Left colon (tissue), 2 donors: ENCODE data around the gene SDCCAG8. TPM values are rescaled to one million over a fixed set of nuclear protein-coding genes. Genes with fewer than 3 reads are reported as not detected.

Experiments used
- ATAC-seq: fragments of 200-7000 bp; cut with Tn5 transposase; one replicate; pipeline ENCODE4 v1.9.1; 2020; ENCODE audit warnings: mild to moderate bottlenecking, moderate library complexity
- DNase-seq, 2 donors: peaks; one replicate each; pipeline ENCODE4 v3.0.0-alpha.2; 2020
- intact Hi-C, 2 donors: fragments of 100-400 bp; cut with DNase I in 1 of 2; cut with micrococcal nuclease in 1 of 2; formaldehyde crosslinking; loops; one replicate each; pipeline versions ENCODE4 v1.11.2 to v1.14.0; 2022; cut with DNase I, micrococcal nuclease
- total RNA-seq, 2 donors: library from RNA; stranded (reverse); fragmentation: NEBNext Ultra II Directional; extraction: Animal tissue kit (Norgen Biotek cat#: 25700); gene quantifications; one replicate each; pipeline ENCODE4 v1.2.1, GENCODE V29; 2021
- donor health status: DM: no; HTN: no; CAD: no.
- donor health status: DM: yes; HTN: yes; CAD: no.

Gene SDCCAG8
- total RNA-seq, 2 donors from 2014 or later = 21.9 to 28.7 TPM

GRCh38 chr1:243431591-243431990 lies 175.8 kb downstream of the SDCCAG8 start:
- ATAC-seq = no peak
- intact Hi-C loops = no loop called here
- no peak for DNase-seq

DNA sequence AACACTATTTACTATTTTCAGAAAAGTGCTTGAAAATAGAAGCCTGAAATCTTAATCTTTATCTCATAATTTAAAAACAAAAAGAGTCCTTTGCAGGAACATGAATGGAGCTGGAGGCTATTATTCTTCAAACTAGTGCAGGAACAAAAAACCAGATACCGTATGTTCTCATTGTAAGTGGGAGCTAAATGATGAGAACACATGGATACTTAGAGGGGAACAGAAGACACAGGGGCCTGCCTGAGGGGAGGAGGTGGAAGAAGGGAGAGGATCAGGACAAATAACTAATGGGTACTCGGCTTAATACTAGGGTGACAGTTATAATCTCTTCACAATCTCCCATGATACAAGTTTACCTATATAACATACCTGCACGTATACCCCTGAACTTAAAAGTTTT lies 176.3 kb downstream of the SDCCAG8 start:
- DNase-seq (no peak), ATAC-seq (no peak)
- intact Hi-C loops = no loop called here

- no peak for ATAC-seq
- intact Hi-C loops = no loop called here
- DNase-seq = no peak
Observed at GRCh38 chr1:243433737-243434370, 178.0 kb downstream of the SDCCAG8 start.

DNA sequence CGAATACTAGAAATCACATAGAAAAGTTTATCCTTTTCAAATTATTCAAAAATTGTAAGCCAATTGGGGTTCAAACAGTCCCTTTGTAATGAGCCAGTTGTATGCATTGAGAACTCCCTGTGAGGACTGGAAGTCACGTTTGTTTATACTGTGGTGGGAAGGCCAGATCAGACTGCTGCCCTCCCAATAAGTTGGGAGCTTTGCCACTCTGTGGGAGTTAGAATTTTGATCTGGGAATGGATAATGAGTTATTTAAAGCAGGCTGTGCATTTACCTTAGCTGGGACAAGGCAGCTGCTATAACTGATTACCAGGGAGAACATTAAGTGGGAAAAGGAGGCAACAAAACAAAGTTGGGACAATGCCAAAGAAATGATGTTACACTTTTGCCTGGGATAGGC lies 178.8 kb downstream of the SDCCAG8 start:
- ATAC-seq (no peak), DNase-seq (no peak)
- intact Hi-C loops = no loop called here

DNA sequence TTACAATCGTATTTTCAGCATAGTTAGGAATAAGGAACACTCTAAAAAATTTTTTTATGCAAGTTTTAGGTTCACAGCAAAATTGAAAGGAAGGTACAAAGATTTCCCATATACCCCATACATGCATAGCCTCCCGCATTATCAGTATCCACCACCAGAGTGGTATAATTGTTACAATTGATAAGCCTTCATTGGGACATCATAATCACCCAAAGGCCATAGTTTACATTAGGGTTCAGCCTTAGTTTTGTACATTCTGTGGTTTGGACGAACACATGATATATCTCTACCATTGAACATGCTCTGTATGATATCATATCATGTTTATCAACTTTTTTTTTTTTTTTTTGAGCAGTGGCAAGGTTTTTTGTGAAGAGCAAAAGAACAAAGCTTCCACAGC lies 180.0 kb downstream of the SDCCAG8 start:
- DNase-seq (no peak), ATAC-seq (no peak)
- intact Hi-C loops = no loop called here

- intact Hi-C loops = no loop called here
- DNase-seq (no peak), ATAC-seq (no peak)
Observed at GRCh38 chr1:243438146-243438545, 182.3 kb downstream of the SDCCAG8 start.

GRCh38 chr1:243438815-243439214 lies 183.0 kb downstream of the SDCCAG8 start:
- DNase-seq (no peak), ATAC-seq (no peak)
- intact Hi-C loops = no loop called here

DNA sequence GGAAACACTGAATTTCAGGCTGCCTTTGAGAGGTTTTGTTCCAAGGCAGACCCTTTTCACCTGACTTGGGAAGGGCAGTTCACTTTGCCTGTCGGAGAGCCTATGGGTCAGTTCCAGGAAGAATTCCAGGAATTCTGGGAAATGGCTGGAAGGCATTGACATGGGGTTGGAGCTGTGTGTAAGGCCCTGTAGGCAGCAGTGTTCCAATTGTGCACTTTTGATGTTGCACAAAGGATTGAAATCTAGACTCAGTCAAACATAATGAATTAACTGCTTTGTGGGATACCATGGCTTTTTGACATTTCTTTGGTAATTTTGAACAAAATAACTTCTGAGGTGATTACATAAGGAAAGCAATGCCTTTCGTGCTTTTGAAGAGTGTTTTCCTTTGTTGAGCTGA lies 184.6 kb downstream of the SDCCAG8 start:
- intact Hi-C loops = no loop called here
- no peak for ATAC-seq
- DNase-seq = no peak

DNA sequence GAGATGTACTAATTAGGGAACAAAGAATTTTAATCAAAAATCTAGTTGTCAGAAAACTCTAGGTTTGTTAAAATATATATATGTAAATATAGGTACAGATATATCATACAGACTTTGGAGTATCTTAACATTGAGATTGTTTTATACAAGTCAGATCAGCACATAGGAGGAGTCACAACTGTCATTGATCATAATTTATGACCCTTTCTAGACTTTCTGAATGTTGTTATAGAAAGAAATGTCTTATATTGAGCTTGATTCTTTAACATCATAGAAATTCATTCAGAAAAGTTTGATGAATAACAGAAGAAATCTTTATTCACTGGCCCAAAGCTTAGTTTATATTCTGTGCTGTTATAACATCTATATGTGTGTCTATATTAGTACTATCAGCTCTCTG lies 185.8 kb downstream of the SDCCAG8 start:
- no peak for DNase-seq
- no peak for ATAC-seq
- intact Hi-C loops = no loop called here

DNA sequence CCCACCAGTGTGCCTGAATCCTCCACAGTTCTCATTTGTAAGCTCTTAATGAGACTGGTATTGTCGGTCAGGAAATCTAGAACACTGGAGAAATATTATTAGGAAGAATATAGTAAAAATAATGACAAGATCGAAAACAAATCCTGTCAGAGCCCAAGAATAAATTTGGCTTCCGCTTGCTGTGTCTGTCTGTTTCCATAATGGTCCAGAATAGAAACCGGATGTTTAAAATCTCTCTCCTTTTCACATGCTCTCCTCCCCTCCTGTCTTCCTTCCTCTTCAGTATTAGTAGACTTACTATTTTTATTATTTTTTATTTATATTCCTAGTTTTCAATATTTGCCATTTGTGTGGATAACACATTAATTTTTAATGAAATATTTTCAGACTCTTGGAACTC lies 187.7 kb downstream of the SDCCAG8 start:
- ATAC-seq (no peak), DNase-seq (no peak)
- intact Hi-C loops = no loop called here

GRCh38 chr1:243447347-243447746 lies 191.5 kb downstream of the SDCCAG8 start:
- DNase-seq (no peak), ATAC-seq (peak; percentile 45)

DNA sequence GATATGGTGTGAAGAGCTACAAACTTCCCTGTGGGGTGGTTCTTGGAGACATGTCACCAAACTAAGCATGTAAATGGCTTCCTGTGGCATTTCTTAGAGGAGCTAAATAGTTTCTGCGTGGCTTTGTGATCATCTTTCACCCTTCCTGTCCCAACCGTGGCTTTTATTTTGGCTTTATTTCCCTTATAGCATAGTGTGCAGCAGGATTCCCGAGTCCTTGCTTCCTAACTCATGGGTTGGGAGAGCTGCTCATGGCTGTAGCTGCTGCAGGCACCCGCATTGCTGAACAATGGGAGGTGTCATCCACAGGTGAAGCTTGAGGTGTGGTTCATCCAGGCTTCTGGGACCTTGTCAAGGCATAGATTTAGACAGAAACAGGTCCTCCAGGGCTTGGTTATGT lies 192.0 kb downstream of the SDCCAG8 start:
- ATAC-seq (no peak), DNase-seq (no peak)
- intact Hi-C loops = no loop called here

More at GRCh38 chr1:243447347-243447746, 191.5 kb downstream of the SDCCAG8 start:
- intact Hi-C loops = no loop called here

GRCh38 chr1:243449373-243449772 lies 193.5 kb downstream of the SDCCAG8 start:
- DNase-seq (no peak), ATAC-seq (no peak)
- intact Hi-C loops = no loop called here

- no peak for DNase-seq
- no peak for ATAC-seq
- intact Hi-C loops = no loop called here
Observed at GRCh38 chr1:243452092-243452491, 196.3 kb downstream of the SDCCAG8 start.

DNA sequence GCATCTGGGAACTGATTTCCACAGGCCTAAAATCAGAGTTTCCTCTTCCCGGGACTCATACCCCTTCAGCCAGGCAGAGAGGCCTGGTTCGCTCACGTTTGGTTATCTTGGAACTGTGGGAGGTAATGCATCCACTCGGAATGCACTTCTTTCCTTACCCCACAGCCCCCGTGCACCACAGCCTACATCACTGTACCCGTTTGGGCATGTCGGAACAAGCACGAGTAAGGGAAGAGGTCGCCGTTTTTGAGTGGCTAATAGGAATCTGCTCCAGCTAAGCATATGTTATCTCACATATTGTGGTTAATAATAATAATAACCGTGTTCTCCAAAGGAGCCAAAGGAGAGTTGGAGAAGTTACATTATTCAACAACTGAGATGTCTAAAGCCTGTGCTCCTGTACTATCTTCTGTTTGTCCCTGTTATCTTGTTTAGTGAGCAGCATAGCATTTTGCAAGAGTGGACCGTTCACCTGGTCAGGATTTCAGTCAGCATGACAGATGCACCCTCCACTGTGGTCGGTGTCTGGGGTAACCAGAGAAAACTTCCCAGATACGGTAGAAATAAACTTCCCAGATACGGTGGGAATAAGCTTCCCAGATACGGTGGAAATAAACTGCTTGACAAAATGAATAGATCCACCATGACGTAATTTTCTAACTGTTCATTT lies 198.6 kb downstream of the SDCCAG8 start:
- intact Hi-C loops = no loop called here
- ATAC-seq (no peak), DNase-seq (no peak)

- intact Hi-C loops = no loop called here
- ATAC-seq = no peak
- DNase-seq = no peak
Observed at GRCh38 chr1:243455760-243456651, 200.2 kb downstream of the SDCCAG8 start.

- no peak for ATAC-seq
- DNase-seq = no peak
- intact Hi-C loops = no loop called here
Observed at GRCh38 chr1:243457363-243457982, 201.6 kb downstream of the SDCCAG8 start.

GRCh38 chr1:243459059-243459458 lies 203.2 kb downstream of the SDCCAG8 start:
- intact Hi-C loops = no loop called here
- peak; percentile 50 for ATAC-seq
- DNase-seq = no peak

GRCh38 chr1:243461700-243462099 lies 205.9 kb downstream of the SDCCAG8 start:
- intact Hi-C loops = no loop called here
- ATAC-seq (no peak), DNase-seq (no peak)
